GM18519 (cell line): ENCODE results near the gene IMPA2.
"Not testable (repeated sequence)": the region's sequence is repeated elsewhere in the genome, so short reads cannot be mapped to it uniquely, and the experiment has no call there.

Experiments
- ATAC-seq: cut with Tn5 transposase; IDR thresholded peaks from one replicate; pipeline ENCODE4 v1.9.1; 2021; ENCODE audit warnings: mild to moderate bottlenecking, moderate library complexity; ENCODE audit not compliant: unreplicated experiment, low FRiP score

The IMPA2 gene

GRCh38 chr18:12021596-12021995 lies 40.3 kb downstream of the IMPA2 start:
- ATAC-seq: no peak

GRCh38 chr18:12023375-12023774 lies 42.1 kb downstream of the IMPA2 start:
- no peak for ATAC-seq

GRCh38 chr18:12026562-12026961 lies 45.3 kb downstream of the IMPA2 start:
- ATAC-seq: no peak

GRCh38 chr18:12027046-12027445 lies 45.7 kb downstream of the IMPA2 start:
- ATAC-seq: no peak

- ATAC-seq: no peak
These were observed 46.2 kb downstream of the IMPA2 start for GRCh38 chr18:12027480-12027879.

GRCh38 chr18:12028040-12028628 lies 46.8 kb downstream of the IMPA2 start:
- ATAC-seq: no peak

- no peak for ATAC-seq
These were observed 47.4 kb downstream of the IMPA2 start for GRCh38 chr18:12028674-12029073.

GRCh38 chr18:12029786-12030584 lies 48.7 kb downstream of the IMPA2 start:
- no peak for ATAC-seq

GRCh38 chr18:12030670-12031069 lies 49.4 kb downstream of the IMPA2 start:
- no peak for ATAC-seq

GRCh38 chr18:12031181-12031580 lies 49.9 kb downstream of the IMPA2 start:
- ATAC-seq: no peak

GRCh38 chr18:12031846-12032245 lies 50.5 kb downstream of the IMPA2 start:
- no peak for ATAC-seq

GRCh38 chr18:12032786-12033642 lies 51.7 kb downstream of the IMPA2 start:
- ATAC-seq: no peak

GRCh38 chr18:12033643-12034025 lies 52.3 kb downstream of the IMPA2 start:
- no peak for ATAC-seq

GRCh38 chr18:12034241-12035100 lies 53.2 kb downstream of the IMPA2 start:
- ATAC-seq: no peak

- ATAC-seq: no peak
These were observed 54.2 kb downstream of the IMPA2 start for GRCh38 chr18:12035481-12035880.

- ATAC-seq: no peak
These were observed 55.0 kb downstream of the IMPA2 start for GRCh38 chr18:12036201-12036751.

GRCh38 chr18:12038082-12038638 lies 56.9 kb downstream of the IMPA2 start:
- no peak for ATAC-seq

- peak; percentile 43 for ATAC-seq
These were observed 57.6 kb downstream of the IMPA2 start for GRCh38 chr18:12038639-12039539.

- ATAC-seq: not testable (repeated sequence)
These were observed 58.2 kb downstream of the IMPA2 start for GRCh38 chr18:12039540-12039930.
